Measurements from ENCODE around the gene POLR1C.
"Not testable (repeated sequence)": the region's sequence is repeated elsewhere in the genome, so short reads cannot be mapped to it uniquely, and the experiment has no call there.

The POLR1C gene

DNA sequence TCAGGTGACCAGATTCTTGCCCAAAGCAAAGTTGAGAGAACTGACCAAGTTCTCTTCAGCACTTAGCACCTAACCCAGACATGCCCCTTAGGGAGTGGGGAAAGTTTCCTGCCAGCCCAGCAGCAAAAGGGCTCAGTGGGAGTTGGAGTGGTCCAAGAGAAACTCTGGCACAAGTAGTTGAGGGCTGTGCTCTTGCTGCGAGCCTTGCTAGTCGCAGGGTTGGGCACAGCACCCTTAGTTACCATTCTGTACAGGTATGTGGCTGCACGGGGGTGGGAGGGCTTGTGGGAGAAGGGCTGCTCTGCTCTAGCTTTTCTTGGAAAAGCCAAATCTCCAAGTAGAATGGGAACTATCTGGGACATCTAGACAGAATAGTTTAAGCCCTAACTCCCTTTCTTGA is 6.4 kb downstream of the POLR1C start:
- DNase-seq (ENCODE audit: extremely low read depth, low read depth), result no peak
- TF ChIP-seq, protein P1, sequence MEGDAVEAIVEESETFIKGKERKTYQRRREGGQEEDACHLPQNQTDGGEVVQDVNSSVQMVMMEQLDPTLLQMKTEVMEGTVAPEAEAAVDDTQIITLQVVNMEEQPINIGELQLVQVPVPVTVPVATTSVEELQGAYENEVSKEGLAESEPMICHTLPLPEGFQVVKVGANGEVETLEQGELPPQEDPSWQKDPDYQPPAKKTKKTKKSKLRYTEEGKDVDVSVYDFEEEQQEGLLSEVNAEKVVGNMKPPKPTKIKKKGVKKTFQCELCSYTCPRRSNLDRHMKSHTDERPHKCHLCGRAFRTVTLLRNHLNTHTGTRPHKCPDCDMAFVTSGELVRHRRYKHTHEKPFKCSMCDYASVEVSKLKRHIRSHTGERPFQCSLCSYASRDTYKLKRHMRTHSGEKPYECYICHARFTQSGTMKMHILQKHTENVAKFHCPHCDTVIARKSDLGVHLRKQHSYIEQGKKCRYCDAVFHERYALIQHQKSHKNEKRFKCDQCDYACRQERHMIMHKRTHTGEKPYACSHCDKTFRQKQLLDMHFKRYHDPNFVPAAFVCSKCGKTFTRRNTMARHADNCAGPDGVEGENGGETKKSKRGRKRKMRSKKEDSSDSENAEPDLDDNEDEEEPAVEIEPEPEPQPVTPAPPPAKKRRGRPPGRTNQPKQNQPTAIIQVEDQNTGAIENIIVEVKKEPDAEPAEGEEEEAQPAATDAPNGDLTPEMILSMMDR (IDR thresholded peaks at IDR 0.05; ENCODE audit: low read depth, low read length), result no peak

- DNase-seq (ENCODE audit: extremely low read depth, low read depth), result no peak
- TF ChIP-seq, protein P1 (IDR thresholded peaks at IDR 0.05; ENCODE audit: low read depth, low read length), result no peak
Observed at GRCh38 chr6:43524483-43524961, 7.6 kb downstream of the POLR1C start.

DNA sequence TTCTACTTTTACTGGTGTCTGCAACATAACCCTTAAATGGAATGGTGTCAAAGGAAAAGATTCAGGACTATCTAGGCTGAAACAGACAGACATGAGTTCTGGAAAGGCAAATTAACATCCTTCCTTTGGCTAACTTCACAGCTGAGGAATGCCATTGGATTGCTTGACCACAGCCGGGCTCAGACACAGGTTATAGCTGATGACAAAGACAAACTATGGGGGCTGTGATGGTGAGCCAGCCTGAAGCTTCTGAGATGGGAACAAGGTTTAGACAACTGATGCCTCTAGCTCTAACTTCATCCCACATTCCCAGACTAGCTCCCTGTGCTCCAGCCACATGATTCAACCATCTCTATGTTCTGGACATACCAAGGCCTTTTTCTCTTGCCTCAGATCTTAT is 15.3 kb downstream of the POLR1C start:
- TF ChIP-seq, protein P1 (IDR thresholded peaks at IDR 0.05; ENCODE audit: low read depth, low read length), result no peak
- no peak for DNase-seq (ENCODE audit: extremely low read depth, low read depth)

GRCh38 chr6:43538986-43539385 is 22.1 kb downstream of the POLR1C start:
- not testable (repeated sequence) for DNase-seq (ENCODE audit: extremely low read depth, low read depth)

- DNase-seq (ENCODE audit: extremely low read depth, low read depth), result not testable (repeated sequence)
Observed at GRCh38 chr6:43539409-43539808, 22.5 kb downstream of the POLR1C start.

DNA sequence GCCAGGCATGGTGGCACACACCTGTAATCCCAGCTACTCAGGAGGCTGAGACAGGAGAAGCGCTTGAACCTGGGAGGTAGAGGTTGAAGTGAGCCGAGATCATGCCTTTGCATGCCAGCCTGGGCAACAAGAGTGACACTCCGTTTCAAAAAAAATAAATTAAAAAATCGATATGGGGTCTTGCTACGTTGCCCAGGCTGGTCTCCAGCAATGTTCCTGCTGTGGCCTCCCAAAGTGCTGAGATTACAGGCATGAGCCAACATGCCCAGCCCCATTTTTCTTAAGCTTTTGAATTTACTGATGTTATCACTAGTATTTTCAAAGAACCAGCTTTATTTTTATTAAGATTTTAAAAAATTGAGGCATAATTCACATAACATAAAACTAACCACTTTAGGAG is 23.6 kb downstream of the POLR1C start:
- DNase-seq (ENCODE audit: extremely low read depth, low read depth), result no peak
- TF ChIP-seq, protein P1 (IDR thresholded peaks at IDR 0.05; ENCODE audit: low read depth, low read length), result no peak

DNA sequence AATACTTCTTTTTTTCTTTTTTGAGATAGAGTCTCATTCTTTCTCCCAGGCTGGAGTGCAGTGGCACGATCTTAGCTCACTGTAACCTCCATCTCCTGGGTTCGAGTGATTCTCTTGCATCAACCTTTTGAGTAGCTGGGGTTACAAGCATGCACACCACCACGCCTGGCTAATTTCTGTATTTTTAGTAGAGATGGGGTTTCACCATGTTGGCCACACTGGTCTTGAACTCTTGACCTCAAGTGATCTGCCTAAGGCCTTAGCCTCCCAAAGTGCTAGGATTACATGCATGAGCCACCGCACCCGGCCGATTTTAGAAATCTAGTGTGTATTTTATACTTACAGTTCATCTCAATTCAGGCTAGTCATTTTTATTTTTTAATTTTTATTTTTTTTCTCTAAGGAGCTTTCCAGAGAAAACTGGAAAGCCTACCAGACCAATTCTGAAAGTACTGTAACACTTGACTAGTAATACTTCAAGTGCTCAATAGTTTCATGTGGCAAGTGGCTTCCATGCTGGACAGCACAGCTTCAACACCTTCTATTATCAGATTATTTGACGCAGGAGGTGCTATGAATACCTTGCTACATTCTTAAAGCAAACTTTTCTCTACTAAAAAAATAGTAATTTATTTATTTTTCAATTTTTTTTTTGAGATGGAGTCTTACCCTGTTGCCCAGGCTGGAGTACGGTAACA is 25.0 kb downstream of the POLR1C start:
- DNase-seq (ENCODE audit: extremely low read depth, low read depth), result no peak
- TF ChIP-seq, protein P1 (IDR thresholded peaks at IDR 0.05; ENCODE audit: low read depth, low read length), result no peak

GRCh38 chr6:43544461-43544860 is 27.6 kb downstream of the POLR1C start:
- TF ChIP-seq, protein P1 (IDR thresholded peaks at IDR 0.05; ENCODE audit: low read depth, low read length), result no peak
- no peak for DNase-seq (ENCODE audit: extremely low read depth, low read depth)
